Activated CD4-positive, alpha-beta T cell treated with anti-CD3 and anti-CD28 coated beads for 4 hours (primary cell): ENCODE results near the gene MAS1L.

ENCODE experiments used
- DNase-seq, 2 donors: peaks; one replicate each; pipeline ENCODE4 v3.0.0-alpha.2; 2020

Gene MAS1L, protein sequence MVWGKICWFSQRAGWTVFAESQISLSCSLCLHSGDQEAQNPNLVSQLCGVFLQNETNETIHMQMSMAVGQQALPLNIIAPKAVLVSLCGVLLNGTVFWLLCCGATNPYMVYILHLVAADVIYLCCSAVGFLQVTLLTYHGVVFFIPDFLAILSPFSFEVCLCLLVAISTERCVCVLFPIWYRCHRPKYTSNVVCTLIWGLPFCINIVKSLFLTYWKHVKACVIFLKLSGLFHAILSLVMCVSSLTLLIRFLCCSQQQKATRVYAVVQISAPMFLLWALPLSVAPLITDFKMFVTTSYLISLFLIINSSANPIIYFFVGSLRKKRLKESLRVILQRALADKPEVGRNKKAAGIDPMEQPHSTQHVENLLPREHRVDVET

DNA sequence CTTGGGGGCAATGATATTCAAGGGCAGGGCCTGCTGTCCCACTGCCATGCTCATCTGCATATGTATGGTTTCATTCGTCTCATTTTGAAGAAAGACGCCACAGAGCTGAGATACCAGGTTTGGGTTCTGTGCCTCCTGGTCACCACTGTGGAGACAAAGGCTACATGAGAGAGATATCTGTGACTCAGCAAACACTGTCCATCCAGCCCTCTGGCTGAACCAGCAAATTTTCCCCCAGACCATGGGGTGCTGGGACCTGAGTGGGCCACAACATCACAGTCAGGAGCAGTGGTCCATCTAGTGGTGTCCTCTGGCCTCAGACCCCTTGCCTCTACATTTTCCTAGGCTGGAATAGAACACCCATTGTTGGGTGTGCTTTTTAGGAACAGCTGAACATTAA, at the start of gene MAS1L:
TSS of gene MAS1L (minus strand) at position 297 of the 400 bp plus-strand sequence. CDS start at position 243, 54 bp downstream.
- DNase-seq: no peak

GRCh38 chr6:29532320-29532951, 44.7 kb upstream of the MAS1L start:
- DNase-seq: no peak

DNA sequence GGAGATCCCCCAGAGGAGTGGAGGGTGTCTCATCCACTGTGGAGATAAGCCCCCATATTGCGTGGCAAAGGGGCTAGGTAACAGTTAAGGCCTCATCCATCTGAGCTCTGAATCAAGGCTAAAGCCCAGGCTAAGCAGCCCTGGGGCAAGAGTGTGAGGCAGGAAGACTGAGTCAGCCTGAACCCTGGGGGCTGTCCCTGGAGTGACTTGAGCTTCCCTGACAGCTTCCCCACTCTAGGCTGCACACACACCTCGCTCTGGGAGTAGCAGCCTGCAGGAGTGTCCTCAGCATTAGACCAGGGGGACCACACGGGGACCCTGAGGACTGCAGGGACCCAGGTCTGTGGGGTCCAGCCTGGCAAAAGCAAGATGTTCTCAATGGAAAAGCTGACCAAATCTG, 43.9 kb upstream of the MAS1L start:
- DNase-seq: no peak

DNA sequence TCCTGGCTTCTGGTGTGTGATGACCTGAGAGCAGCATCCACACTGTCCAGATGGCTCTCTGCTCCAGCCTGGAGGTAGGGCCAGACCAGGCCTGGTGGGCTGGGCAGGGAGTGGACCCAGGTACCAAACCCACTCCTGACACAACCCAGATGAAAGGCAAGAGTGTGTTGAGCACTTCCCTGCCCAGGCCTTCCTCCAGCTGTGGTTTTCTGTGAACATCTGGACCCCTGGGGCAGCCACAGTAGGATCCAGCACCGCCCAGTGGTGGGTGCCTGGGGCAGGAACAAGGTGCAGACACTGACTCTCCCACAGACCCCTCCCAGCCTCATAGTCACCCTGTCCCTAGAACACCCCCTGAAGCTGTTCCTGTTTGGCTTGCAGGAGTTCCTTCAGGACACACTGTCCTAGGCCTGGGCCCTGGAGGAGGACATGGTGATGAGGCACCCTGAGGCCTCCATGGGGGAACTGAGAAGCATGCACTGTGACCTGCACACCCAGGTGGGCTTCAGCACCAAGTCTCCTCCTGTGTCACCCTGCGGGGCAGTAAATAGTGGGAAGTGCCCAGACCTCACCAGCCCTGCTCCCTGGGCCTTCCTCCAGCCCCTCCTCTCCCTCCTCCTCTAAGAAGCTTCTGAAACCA, 43.0 kb upstream of the MAS1L start:
- DNase-seq: no peak

DNA sequence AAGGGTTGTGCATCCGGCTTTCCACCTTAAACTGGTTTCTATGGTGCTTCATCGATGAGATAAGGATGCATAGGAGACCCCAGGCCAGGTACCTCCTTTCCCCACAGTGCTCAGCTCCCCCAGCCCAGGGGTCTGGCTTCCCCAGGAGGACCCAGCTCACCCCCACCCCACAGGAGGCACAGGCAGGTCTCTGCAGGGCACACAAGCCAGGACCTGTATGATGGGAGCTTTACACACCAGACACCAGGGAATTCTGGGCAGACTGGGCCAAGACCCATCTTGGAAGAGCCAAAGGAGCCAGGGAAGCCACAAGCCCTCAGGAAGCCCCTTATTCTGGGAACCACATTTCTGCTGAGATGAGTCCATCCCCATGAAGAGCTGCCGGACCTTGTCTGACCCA, 42.2 kb upstream of the MAS1L start:
- DNase-seq: no peak

DNA sequence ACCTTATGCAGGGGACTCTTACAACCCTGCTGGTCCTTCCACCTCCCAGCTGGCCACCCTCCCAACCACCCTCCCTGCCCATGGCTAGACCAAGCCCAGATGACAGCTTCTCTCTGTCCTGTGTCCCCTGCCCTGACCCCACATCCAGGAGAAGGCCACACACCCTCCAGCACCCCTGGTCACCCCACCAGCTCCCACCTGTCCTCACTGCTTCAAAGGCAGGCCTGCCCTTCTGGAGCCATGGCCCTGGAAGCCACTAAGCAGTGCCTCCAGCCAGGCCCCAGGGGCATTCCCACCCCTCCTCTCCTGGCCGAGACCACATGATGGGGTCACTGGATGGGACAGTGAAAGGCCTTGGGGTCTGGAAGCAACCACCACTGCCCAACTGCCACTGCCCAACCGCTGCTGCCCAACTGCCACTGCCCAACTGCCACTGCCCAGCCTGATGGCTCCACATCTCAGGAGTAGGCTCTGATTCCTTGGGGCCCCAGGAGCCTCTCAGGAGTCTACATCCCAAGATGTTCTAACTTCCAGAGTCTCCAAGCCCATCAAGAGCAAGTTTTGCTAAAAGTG, 41.3 kb upstream of the MAS1L start:
- no peak for DNase-seq

DNA sequence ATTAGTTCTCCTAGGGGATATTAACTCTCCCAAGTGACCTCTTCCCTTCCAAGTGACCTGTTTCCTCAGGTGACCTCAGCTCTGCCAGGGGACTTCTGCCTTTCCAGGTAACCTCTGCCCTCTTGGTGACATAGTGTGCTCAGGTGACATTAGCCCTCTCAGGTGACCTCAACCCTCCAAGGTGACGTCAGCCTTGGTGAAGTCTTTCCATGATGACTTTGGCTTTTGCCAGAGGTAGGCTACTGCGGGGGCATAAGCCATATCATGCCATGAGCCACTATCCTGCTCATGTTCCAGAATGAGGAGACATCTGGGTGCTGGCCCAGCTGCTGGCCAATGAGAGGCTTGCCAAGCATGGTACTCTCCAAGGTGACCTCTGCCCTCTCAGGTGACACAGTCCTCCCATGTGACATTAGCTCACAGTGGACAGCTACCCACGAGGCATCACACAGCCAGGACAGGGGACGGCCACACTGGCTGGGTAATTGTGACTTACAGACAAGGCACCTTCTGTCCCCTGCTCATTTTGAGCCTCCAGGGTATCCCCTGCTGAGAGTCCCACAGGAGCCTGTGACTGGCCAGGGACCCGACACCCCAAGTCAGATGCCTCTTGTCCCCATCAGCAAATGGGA, 40.7 kb upstream of the MAS1L start:
- no peak for DNase-seq

- DNase-seq: no peak
These were observed 39.8 kb upstream of the MAS1L start for GRCh38 chr6:29527564-29527963.

- DNase-seq: no peak
These were observed 39.4 kb upstream of the MAS1L start for GRCh38 chr6:29527126-29527525.

- DNase-seq: no peak
These were observed 37.5 kb upstream of the MAS1L start for GRCh38 chr6:29525311-29525639.

GRCh38 chr6:29524444-29525310, 36.9 kb upstream of the MAS1L start:
- DNase-seq: no peak

DNA sequence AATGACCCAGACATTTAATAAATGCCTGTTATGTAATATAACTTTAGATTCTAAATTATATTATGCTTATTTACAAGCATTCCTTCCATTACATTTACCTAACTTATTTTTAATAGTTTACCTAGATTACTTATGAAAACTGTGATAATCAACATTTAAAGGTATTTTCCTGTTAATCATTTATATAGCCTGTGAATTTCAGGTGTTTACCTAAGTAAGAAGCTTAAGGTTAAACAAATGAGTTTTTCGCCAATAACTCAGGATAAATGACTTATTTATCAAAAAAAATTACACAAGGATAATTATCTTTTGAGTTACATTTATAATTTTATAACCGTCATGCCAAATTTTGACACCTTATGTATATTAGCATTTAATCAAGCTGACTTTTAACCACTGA, 36.3 kb upstream of the MAS1L start:
- no peak for DNase-seq

- no peak for DNase-seq
These were observed 34.5 kb upstream of the MAS1L start for GRCh38 chr6:29522227-29522626.

- DNase-seq: no peak
These were observed 33.4 kb upstream of the MAS1L start for GRCh38 chr6:29521006-29521680.

DNA sequence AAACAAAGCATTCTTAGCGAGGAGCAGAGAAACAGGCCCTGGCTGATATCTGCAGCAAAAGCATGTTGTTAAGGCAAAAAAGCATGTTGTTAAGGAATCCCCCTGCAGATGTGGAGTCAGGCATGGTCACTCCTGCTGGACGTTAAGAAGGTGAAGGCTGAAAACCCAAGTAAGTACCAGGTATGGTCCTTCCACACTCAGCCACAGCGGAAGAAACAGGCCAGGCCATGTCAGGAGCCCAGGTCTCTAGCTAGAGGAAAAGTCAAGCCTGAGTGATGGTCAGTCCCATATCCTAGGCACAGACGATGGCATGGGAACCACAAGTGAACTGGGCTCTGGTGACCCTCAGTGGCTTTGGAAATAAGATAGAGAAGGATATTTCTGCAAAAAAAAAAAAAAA, 32.5 kb upstream of the MAS1L start:
- no peak for DNase-seq

- DNase-seq: no peak
These were observed 31.7 kb upstream of the MAS1L start for GRCh38 chr6:29519291-29520010.

- DNase-seq: no peak
These were observed 30.1 kb upstream of the MAS1L start for GRCh38 chr6:29517728-29518440.

DNA sequence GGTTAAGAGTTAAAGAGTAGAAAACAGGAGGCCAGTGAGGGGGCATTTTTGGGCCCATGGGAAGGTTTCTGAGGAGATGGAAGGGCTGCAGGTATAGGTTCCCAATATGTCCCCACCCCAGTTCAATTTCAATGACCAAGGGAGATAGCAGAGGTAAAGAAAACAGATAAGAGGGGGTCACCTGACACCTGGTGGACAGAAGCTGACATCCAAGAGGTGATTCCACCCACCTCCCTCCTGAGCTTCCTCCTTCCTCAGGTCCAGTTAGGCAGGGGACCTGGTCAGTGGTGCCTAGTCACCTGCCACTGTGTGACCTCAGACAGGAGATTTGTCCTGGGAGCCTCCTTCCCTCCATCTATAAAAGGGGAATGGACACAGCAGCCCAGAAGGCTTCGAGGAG, 29.5 kb upstream of the MAS1L start:
- no peak for DNase-seq

DNA sequence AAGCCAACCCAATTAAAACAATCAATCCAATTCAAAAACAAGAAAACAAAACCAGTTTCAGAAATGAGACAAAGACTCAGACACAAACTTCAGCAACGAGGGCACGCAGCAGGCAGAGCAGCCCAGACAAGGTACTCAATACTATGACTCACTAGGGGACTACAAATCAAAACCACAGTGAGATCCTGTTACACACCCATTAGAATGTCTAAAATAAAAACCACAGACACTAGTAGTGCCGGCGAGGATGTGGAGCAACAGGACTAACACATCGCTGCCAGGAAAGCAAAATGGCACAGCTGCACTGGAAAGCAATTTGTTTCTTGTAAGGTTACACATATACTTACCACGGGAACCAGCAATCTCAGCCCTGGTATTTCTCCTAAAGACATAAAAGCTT, 28.4 kb upstream of the MAS1L start:
- peak; percentile 17 to 28 for DNase-seq

- DNase-seq: no peak
These were observed 23.1 kb upstream of the MAS1L start for GRCh38 chr6:29510746-29511300.
